Stimulated activated CD4-positive, alpha-beta T cell treated with anti-CD3 and anti-CD28 coated beads, Interleukin-12 subunit alpha, Interleukin-12 subunit beta, amount 100 ng/mL, for 48 hours (primary cell): Measurements from ENCODE around the gene UTS2B.

Experiments
- DNase-seq, 3 donors: peaks; one replicate each; pipeline ENCODE4 v3.0.0-alpha.2; 2020; ENCODE audit warnings: low read depth in 2 of 3, low spot score in 1 of 3

Gene UTS2B

DNA sequence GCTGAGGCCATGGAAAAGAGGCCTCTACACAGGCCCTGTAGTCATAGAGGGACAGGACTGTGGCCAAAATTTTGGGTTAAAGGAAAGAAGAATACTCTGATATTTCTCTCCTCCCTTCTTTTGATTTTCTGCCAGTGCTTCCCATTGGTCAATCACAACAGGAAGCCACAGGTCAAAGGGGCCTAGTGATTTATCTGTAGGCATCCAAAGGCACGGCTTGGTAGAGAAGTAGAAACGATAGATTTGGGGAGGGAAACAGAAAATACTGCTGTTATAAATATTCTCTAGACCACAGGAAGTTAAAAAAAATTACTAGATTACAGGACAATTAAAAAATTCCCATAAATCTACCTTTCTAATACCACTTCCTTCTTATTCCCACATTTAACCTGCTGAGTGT, 2.8 kb downstream of the UTS2B start:
- DNase-seq: no peak

GRCh38 chr3:191324936-191325335, 5.4 kb downstream of the UTS2B start:
- no peak for DNase-seq

- DNase-seq: no peak
These were observed 9.1 kb downstream of the UTS2B start for GRCh38 chr3:191321019-191321767.

DNA sequence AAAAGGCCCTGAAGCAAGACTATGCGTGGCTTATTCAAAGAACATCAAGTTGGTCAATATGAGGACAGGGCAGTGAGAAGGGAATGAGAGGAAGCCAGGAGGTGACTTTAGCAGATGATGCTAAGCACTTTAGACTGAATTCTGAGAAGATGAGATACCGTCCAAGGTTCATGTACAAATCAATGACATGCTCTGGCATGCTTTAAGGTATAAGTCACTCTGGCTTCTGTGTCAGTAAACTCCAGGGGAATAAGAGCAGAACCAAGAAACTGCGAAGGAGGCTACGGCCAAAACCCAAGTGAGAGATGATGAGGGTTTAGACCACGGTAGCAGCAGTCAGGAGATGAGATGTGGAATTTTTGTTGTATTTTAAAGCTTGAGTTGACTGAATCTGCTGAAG, 10.0 kb downstream of the UTS2B start:
- no peak for DNase-seq

GRCh38 chr3:191316876-191317603, 13.3 kb downstream of the UTS2B start:
- no peak for DNase-seq

GRCh38 chr3:191314109-191314728, 16.1 kb downstream of the UTS2B start:
- no peak for DNase-seq

- no peak for DNase-seq
These were observed 17.0 kb downstream of the UTS2B start for GRCh38 chr3:191313296-191313695.

- DNase-seq: no peak
These were observed 23.0 kb downstream of the UTS2B start for GRCh38 chr3:191307341-191307740.

GRCh38 chr3:191306428-191306827, 23.9 kb downstream of the UTS2B start:
- no peak for DNase-seq

- no peak for DNase-seq
These were observed 26.7 kb downstream of the UTS2B start for GRCh38 chr3:191303596-191303995.

GRCh38 chr3:191302451-191302850, 27.9 kb downstream of the UTS2B start:
- no peak for DNase-seq

- no peak for DNase-seq
These were observed 28.4 kb downstream of the UTS2B start for GRCh38 chr3:191301782-191302411.

DNA sequence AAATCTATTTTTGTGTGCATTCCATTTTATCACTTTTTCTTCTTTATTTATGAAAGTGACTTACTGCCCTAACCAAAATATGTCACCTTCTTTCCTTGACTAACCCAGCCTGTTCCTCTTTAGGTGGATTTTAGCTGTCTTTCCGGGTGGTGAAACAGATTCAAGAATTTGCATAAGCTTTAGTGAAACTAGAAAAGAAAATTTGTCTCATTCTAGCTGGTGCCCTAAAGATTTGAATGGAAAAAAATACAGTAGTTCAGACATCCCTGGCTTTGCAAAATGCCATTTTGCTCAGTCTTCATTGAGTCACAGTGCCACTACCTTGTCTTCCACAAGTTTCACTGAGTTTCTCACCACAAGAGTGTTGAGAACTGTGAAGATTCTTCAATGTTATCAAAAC, 29.3 kb downstream of the UTS2B start:
- no peak for DNase-seq

DNA sequence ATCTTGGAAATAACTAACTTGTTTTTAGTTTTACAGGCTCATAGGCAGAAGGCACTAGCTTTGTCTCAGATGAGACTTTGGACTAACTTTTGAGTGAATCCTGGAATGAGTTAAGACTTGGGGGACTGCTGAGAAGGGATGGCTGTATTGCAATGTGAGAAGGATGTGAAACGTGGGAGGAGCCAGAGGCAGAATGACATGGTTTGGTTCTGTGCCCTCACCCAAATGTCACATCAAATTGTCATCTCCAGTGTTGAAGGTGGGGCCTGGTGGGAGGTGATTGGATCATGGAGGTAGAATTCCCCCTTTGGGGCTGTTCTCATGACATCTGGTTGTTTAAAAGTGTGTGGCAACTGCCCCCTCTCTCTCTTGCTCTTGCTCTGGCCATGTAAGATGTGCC, 29.9 kb downstream of the UTS2B start:
- DNase-seq: no peak

DNA sequence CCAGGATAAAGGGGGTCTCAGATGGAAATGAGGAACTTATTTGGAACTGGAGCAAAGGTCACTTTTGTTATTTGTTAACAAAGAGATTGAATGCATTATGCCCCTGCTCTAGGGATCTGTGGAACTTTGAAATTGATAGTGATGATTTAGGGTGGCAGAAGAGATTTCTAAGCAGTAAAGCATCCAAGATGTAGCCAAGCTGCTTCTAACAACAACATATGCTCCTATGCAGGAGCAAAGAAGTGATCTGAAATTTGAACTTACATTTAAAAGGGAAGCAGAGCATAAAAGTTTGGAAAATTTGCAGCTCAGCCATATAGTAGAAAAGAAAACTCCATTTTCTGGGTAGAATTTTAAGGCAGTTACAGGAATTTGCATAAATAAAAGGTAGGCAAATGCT, 31.5 kb downstream of the UTS2B start:
- no peak for DNase-seq

DNA sequence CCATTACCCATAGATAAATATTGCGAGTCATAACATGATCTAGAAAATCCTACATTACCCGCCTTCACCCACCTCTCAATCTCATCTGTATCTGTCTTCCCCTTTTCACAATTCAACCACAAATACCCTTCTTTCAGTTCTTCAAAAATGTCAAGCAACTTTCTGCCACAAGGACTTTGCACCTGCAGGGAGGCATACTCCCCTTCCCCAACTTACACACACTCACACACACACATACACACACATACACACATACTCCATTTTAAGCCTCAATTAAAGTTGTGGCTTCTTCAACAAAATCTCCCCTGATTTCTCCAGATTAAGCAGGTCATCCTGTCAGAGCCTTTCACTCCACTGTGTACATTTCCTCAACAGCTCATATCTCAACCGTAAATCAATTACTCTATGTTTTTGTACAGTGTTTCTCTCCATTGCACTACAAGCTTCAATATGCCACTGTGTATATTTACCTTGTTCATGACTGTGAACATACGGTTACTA, 34.2 kb downstream of the UTS2B start:
- no peak for DNase-seq

DNA sequence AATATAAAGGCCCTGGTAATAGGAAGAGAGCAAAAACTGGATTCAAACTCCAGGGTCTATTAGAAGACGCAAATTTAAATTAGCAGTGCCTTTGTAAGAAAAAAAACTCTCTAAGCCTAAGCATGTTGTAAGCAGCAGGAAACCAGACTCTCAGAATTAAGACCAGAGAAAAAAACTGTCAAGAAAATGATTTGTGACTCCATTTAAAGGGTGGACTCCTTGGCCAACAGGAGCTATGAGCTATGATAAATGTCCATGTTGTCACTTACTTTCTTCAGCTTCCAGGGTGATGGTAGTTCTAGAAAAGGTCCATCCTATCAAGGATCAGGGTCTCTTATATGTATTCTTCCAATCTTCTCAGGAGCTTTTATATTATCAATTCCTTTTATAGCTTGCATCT, 36.0 kb downstream of the UTS2B start:
- no peak for DNase-seq

DNA sequence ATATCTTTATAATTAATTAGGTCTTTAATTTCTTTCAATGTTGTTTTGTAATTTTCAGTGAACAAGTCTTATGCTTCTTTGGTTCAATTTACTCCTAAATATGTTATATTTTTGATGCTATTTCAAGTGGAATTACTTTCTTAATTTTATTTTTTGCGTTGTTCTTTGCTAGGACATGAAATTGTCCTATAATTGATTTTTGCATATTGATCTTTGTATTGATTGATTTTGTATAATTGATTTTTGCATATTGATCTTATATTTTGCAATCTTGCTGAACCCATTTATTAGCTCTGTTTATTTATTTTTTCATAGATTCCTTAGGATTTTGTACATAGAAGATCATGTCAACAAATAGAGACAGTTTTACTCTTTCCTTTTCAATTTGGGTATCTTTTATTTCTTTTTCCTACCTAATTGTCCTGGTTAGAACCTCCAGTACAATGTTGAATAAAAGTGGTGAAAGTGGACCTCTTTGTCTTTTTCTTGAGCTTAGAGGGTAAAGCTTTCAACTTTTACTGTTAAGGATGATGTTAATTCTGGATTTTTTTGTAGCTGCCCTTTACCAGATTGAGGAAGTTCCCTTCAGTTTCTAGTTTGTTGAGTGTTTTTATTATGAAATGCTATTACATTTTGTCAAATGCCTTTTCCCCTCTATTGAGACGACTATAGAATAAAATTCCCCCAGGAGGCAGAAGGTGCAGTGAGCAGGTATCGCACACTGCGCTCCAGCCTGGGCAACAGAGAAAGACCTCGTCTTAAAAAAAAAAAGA, 37.9 kb downstream of the UTS2B start:
- no peak for DNase-seq

GRCh38 chr3:191290311-191291025, 39.9 kb downstream of the UTS2B start:
- DNase-seq: no peak

- DNase-seq: no peak
These were observed 46.9 kb downstream of the UTS2B start for GRCh38 chr3:191283400-191283799.
